ENCODE measurements around the gene NUMB.

NUMB gene

GRCh38 chr14:73307261-73307660 lies 151.1 kb downstream of the NUMB start:
- no peak for DNase-seq (ENCODE audit: low read depth)
- no peak overlapping the region for H3K4me3 ChIP-seq (ENCODE audit: low read depth, low read length)
- no peak for TF ChIP-seq CTCF (IDR thresholded peaks at IDR 0.05; ENCODE audit: low read depth, low read length, missing control alignments)

GRCh38 chr14:73305499-73305898 lies 152.8 kb downstream of the NUMB start:
- H3K4me3 ChIP-seq (ENCODE audit: low read depth, low read length): no peak overlapping the region
- TF ChIP-seq CTCF (IDR thresholded peaks at IDR 0.05; ENCODE audit: low read depth, low read length, missing control alignments): no peak
- DNase-seq (ENCODE audit: low read depth): no peak

- DNase-seq (ENCODE audit: low read depth): no peak
These were observed 163.0 kb downstream of the NUMB start for GRCh38 chr14:73295198-73295796.

GRCh38 chr14:73293782-73294781 lies 164.3 kb downstream of the NUMB start:
- no peak for DNase-seq (ENCODE audit: low read depth)
- no peak for TF ChIP-seq CTCF (IDR thresholded peaks at IDR 0.05; ENCODE audit: low read depth, low read length, missing control alignments)
- no peak overlapping the region for H3K4me3 ChIP-seq (ENCODE audit: low read depth, low read length)

More at GRCh38 chr14:73295198-73295796, 163.0 kb downstream of the NUMB start:
- no peak overlapping the region for H3K4me3 ChIP-seq (ENCODE audit: low read depth, low read length)
- peak; percentile 55 for TF ChIP-seq CTCF (IDR thresholded peaks at IDR 0.05; ENCODE audit: low read depth, low read length, missing control alignments)

- H3K4me3 ChIP-seq (ENCODE audit: low read depth, low read length): no peak overlapping the region
- peak; percentile 47 for DNase-seq (ENCODE audit: low read depth)
- TF ChIP-seq CTCF (IDR thresholded peaks at IDR 0.05; ENCODE audit: low read depth, low read length, missing control alignments): no peak
These were observed 168.1 kb downstream of the NUMB start for GRCh38 chr14:73290279-73290678.

- H3K4me3 ChIP-seq (ENCODE audit: low read depth, low read length): no peak overlapping the region
- no peak for DNase-seq (ENCODE audit: low read depth)
- TF ChIP-seq CTCF (IDR thresholded peaks at IDR 0.05; ENCODE audit: low read depth, low read length, missing control alignments): no peak
These were observed 168.6 kb downstream of the NUMB start for GRCh38 chr14:73289729-73290128.
